ENCODE measurements around the gene TMEM95.

TMEM95 gene, protein sequence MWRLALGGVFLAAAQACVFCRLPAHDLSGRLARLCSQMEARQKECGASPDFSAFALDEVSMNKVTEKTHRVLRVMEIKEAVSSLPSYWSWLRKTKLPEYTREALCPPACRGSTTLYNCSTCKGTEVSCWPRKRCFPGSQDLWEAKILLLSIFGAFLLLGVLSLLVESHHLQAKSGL

GRCh38 chr17:7355053-7355452 lies at the start of gene TMEM95:
Gene TMEM95, plus strand, starts transcription at chr17:7355156. Its CDS starts 49 bp downstream, at chr17:7355205.
- no peak within 1 kb of the TSS for H3K27ac ChIP-seq (ENCODE audit: extremely low read depth, low read depth, low read length)
- POLR2A ChIA-PET = interaction anchor here (0.6 to 3.4 kb wide), 9 partner anchors 25 to 206 kb away, joined by 3 to 29 read pairs (median 6); partner anchors contain the start of genes CHRNB1, PLSCR3 and TMEM256
- no peaks in the 10 kb centered on the region for H3K9me3 ChIP-seq (ENCODE audit: control insufficient read depth, insufficient read depth, low read depth, low read length)
- peaks cover 11% of the 10 kb centered on the region for H3K4me1 ChIP-seq (ENCODE audit: control insufficient read depth, insufficient read depth, low read length)
- CTCF ChIA-PET = interaction anchor here (0.7 to 4.3 kb wide), 26 partner anchors 10 to 204 kb away, joined by 3 to 87 read pairs (median 8); partner anchors contain the start of genes CHRNB1, FGF11, NEURL4 and SENP3
- no peak within 1 kb of the TSS for H3K4me3 ChIP-seq (ENCODE audit: low read depth, low read length)
- no peaks in the 10 kb centered on the region for H3K36me3 ChIP-seq (ENCODE audit: control insufficient read depth in 2 of 2, insufficient read depth in 1 of 2, low read length in 2 of 2)
- TF ChIP-seq ZXDB (tag by site-specific recombination; IDR thresholded peaks at IDR 0.05) (no peak), EGR2 (tag by site-specific recombination; IDR thresholded peaks at IDR 0.05; ENCODE audit: low read depth) (peak; percentile 32; the same call in 1 of the 2 replicates), ZFHX2 (tag by site-specific recombination; conservative IDR thresholded peaks at IDR 0.05) (peak; percentile 52)

GRCh38 chr17:7306911-7307685 lies 47.9 kb upstream of the TMEM95 start, which contains the start of gene EIF5A:
Gene EIF5A, plus strand, starts transcription at chr17:7307628. Its CDS starts 2,008 bp downstream, at chr17:7309636.
- POLR2A ChIA-PET = no interaction called here
- H3K27ac ChIP-seq (ENCODE audit: extremely low read depth, low read depth, low read length) = peak within 1 kb of the TSS; percentile 99
- H3K9me3 ChIP-seq (ENCODE audit: control insufficient read depth, insufficient read depth, low read depth, low read length) = no peaks in the 10 kb centered on the region
- peaks cover 15% of the 10 kb centered on the region for H3K4me1 ChIP-seq (ENCODE audit: control insufficient read depth, insufficient read depth, low read length)
- peak within 1 kb of the TSS; percentile 80 for H3K4me3 ChIP-seq (ENCODE audit: low read depth, low read length)
- H3K36me3 ChIP-seq (ENCODE audit: control insufficient read depth in 2 of 2, insufficient read depth in 1 of 2, low read length in 2 of 2) = peaks cover 26 to 29% of the 10 kb centered on the region in 2 experiments
- CTCF ChIA-PET = interaction anchor here (0.7 kb wide), 1 partner anchor 86 kb away, joined by 3 read pairs; no protein-coding TSS in a partner anchor
- TF ChIP-seq ZNF571 (tag by site-specific recombination; IDR thresholded peaks at IDR 0.05) (no peak), INSM2 (tag by site-specific recombination; IDR thresholded peaks at IDR 0.05) (no peak), ZNF658 (tag by site-specific recombination; IDR thresholded peaks at IDR 0.05) (no peak), ZNF473 (tag by site-specific recombination; IDR thresholded peaks at IDR 0.05) (no peak), ZNF394 (tag by site-specific recombination; IDR thresholded peaks at IDR 0.05; ENCODE audit: borderline replicate concordance) (no peak), HOXA7 (CRISPR knock-in tag; IDR thresholded peaks at IDR 0.05; ENCODE audit: borderline replicate concordance) (no peak), ZNF488 (tag by site-specific recombination; IDR thresholded peaks at IDR 0.05) (no peak), PRDM2 (tag by site-specific recombination; IDR thresholded peaks at IDR 0.05; ENCODE audit: borderline replicate concordance) (no peak), ZBTB10 (tag by site-specific recombination; IDR thresholded peaks at IDR 0.05) (peak; percentile 7; the same call in 1 of the 2 replicates), GLI2 (tag by site-specific recombination; IDR thresholded peaks at IDR 0.05; ENCODE audit: borderline replicate concordance, low read depth) (no peak), HOXC10 (CRISPR knock-in tag; IDR thresholded peaks at IDR 0.05) (no peak), ZBTB21 (tag by site-specific recombination; IDR thresholded peaks at IDR 0.05) (no peak), ZEB2 (tag by site-specific recombination; IDR thresholded peaks at IDR 0.05) (peak; percentile 70; the same call in 1 of the 2 replicates), ZNF2 (tag by site-specific recombination; IDR thresholded peaks at IDR 0.05) (peak; percentile 26; the same call in 1 of the 2 replicates), PRDM4 (tag by site-specific recombination; IDR thresholded peaks at IDR 0.05) (no peak)
